ENCODE measurements around the gene NAT8L. TPM values are rescaled to one million over a fixed set of nuclear protein-coding genes. Genes with fewer than 3 reads are reported as not detected.
A peak's percentile ranks its signal among the peaks of the same experiment; 100 is the strongest.

NAT8L gene
- total RNA-seq, 1 donor from 2014 or later = 1.1 TPM

DNA sequence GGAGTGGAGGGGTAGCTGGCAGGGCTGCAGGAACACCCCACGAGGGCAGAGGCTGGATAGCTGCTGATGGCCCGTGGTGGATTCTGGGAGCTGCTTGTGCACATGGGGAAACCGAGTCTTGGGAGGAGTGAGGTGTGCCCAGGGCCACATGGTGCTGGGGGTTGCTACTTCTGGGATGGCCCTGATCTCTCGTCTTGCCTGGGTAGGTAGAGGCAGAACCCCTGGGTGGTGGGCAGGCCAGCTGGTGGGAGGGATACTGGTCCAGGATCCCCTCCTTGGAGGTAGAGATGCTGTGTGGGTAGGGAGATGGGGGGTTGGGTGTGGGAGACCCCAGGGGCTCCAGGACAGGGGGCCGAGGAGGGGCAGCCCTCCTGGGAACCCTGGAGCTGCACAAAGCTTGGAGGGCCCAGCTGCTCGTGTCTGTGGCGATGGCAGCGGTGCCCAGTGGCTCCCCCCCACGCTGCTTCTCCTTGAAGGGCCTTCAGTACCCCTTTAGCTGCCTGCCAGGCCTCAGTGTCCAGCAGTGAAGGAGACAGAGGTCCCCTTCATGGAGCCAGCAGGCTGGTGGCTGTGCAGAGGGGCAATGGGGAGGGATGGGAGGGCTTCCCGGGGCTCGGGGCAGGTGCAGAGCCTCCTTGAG is 3.2 kb downstream of the NAT8L start:
- intact Hi-C loops (cut with DNase I) = no loop called here
- DNase-seq (ENCODE audit: low spot score) = no peak

DNA sequence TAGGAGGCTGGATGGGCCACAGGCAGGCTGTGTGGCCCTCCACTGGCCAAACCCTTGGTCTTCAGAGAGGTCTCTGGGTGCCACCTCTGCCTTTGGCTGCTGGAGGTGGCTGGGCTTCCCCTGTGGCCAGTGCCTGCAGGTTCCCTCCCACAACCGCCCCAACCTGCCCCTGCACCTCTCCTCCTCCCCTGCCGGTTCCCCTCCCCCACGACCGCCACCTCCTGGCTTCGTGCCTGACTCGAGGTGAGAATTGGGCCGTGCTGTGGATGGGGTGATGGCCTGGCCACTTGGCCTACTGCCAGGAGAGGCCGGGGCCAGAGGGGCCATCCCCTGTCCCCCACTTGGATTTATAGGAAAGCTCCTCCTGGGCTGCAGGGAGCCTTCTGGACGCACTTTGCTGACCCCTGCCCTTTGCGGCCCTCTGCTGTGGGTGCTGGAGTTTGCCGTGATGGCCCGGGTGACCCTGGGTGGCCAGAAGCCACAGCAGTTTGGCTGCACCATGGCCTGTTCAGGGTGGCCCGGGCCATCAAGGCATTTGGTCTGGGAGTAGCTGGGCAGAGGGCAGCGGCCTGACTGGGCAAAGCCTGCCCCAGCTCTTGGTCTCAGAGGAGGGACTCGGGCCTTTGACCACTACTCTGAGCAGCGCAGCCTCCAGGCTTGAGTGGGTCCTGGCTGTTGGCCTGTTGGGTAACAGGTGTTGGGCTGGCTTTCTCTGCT is 3.8 kb downstream of the NAT8L start:
- intact Hi-C loops (cut with DNase I) = no loop called here
- no peak for DNase-seq (ENCODE audit: low spot score)

DNA sequence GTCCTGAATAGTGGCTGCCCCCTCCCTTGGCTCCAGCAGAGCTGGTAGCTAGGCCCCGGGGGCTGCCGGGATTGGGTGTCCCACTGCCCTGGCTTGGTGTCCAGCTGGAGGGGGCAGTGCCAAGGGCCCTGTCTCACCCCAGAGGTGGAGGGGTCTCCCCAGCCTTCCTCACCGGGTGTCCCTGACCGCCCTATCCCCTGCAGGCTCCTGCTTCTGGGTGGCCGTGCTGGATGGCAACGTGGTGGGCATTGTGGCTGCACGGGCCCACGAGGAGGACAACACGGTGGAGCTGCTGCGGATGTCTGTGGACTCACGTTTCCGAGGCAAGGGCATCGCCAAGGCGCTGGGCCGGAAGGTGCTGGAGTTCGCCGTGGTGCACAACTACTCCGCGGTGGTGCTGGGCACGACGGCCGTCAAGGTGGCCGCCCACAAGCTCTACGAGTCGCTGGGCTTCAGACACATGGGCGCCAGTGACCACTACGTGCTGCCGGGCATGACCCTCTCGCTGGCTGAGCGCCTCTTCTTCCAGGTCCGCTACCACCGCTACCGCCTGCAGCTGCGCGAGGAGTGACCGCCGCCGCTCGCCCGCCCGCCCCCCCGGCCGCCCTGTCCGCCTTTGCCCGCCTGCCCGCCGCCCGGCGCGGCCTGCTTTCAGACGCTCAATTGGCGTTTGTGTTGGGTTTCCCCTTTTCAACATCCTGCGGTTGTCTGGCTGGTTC is 4.6 kb downstream of the NAT8L start:
- intact Hi-C loops (cut with DNase I) = no loop called here
- DNase-seq (ENCODE audit: low spot score) = no peak

DNA sequence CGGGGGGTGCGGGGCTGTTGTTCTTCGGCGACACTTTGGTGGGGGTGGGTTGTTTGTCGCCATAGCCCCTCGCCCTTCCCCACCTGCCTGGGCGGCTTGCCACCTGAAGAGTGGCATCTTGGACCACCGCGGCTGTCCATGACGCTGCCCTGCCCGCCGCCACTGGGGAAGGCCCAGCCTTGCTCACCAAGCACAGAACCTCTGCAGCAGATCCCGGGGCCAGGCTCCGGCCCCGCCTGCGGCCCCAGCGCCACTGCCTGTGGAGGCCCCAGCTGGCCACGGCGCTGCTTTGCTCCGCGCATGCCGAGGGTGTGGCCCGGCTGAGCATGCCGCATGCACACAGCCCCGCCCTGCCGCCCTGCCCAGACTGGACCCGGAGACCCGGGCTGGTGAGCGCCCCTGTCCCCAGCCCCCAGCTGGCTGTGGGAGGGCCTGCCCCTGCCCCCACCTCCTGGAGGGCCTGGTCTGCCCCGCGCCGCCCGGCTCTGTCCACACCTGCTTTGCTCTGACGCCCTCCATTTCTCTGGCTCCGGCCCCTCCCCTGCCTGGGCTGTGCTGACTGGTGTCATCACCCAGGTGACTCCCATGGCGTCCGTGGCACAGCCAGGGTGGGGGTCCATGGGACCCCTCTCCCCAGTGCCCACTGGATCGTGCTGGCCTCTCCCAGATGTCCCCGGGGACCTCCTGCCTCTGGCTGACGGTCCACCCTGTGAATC is 5.3 kb downstream of the NAT8L start:
- intact Hi-C loops (cut with DNase I) = no loop called here
- DNase-seq (ENCODE audit: low spot score) = no peak

DNA sequence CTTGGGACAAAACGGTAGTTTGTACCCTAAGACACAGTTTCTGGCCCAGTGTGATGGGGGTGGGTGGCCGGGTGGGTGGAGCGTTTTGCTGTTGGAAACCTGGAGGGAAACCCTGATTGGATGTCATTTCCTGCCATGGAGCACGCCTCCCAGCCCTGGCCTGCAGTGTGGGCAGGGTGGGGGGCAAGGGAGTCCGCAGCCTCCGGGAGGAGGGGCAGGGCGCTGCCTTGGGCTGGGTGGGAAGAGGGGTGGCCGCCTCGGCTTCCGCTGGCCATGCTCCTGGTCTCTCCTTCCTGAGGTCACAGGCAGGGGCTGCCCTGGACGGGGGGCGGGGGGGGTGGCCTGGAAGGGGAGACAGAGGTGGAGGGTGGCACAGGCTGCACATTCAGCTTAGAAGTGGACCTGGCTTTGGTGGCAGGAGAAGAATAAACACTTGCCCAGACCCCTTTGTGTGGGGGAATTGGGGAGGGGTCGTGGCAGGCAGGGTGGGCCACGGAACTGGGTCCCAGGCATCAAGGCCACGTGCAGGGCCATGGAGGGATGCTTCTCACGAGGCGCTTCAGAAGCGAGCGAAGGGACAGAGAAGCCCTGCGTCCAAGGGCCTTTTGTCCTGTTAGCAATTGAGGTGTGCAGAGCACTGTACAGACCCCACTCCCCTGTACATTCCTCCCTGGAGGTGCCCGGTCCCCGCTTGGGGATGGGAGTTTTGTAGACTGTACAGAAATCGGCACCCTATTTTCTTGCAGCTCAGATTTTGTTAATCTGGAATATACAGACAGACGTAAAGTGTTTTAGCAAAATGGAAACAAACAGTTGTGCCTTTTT is 6.2 kb downstream of the NAT8L start:
- intact Hi-C loops (cut with DNase I) = no loop called here
- DNase-seq (ENCODE audit: low spot score) = peak; percentile 70

DNA sequence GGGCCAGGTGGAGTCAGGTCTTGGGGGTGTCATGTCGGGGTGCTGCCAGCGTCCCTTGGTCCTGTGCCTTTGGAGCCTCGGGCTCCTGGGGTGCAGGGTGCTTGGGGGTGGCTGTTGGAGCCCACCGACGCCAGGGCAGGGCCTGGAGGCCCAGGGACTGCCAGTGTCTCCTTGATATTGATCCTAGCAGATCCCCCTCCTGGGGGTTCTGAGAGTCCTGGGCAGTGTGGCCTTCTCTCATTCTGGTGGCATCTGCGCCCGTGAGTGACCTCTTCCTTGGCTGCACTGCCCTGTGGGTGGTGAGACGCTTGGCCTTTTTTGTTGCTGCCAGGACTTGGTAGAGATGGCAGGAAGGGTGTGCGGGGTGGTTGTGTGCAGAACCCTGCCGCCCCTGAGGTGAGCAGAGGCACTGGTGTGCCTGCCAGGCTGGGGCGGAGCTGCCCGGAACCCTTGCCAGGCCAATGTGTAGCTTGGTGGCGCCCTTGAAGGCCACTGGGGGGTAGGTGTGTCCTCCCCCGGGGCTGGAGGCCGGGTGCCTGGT is 7.0 kb downstream of the NAT8L start:
- intact Hi-C loops (cut with DNase I) = no loop called here
- DNase-seq (ENCODE audit: low spot score) = peak; percentile 54

DNA sequence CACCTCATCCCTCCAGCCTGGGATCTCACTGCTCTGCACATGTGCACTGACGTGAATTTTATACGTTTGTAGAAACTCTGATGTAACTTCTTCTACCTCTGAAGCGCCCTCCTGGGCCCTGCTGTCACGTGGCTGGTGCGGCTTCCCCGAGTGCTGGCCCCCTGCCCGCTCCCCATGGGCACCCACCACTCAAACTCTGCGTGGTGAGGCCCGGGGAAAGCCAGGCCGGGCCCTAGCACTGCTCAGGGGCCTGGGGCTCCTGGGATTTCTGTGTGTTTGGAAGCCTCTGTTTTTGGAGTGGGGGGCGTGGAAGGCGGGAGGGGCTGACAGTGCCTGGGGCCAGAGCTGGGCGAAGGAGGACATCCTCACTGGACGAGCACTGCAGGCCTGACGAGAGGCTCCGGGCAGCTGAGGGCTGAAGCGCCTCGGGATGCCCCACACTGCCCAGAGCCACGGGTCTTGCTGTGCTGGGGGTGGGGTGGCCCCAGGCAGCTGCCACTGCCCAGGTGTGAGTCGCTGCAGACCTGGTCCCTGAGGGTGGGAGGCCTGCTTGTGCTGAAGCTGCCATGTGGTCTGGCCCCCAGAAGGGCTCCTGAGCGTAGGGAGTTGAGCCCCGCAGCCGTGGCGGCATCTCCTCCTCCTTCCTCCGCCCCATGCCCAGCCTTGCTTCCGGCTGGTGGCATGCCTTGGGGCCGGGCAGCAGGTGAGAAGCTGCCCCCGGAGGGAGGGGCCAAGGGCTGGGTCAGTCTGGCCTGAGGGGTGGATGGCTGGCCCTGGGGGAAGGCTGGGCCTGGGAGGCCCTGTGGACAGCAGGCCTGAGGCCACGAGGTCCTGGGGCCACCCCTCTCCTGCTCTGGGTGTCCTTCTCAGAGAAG is 7.7 kb downstream of the NAT8L start:
- intact Hi-C loops (cut with DNase I) = no loop called here
- peak; percentile 72 for DNase-seq (ENCODE audit: low spot score)

DNA sequence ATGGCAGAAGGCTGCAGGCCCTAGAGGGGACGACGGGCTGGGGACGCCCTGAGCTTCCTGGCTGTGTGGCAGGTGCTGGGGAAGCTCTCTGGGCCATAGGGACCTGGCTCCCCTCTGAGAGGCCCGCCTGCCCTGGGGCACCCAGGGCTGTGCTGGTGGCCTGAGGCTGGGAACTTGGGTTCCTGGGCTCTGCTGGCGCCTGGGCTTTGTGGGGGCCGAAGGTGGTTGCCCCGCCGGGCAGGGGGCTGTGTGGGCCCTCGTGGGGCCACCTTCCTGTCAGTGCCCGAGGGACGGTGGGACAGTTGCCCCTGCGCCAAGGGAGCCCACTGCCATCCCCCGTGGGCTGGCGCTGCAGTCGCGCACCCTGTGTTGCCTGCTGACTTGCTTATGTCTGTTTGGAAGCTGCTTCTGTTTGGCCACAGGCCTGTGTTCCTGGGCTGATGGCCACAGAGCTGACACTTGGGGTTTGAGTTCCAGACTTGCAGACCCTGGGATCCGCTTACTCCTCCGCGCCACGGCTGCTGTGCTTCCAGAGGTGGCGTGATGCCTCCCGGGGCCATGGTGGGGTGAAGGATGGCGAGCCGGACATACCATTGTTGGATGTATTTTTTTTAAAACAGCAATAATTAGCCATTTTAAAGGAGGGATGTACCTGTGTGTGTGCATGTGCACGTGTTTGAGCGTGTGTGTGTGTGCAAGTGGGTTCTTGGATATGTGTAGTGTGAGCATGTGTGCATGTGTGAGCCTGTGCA is 8.5 kb downstream of the NAT8L start:
- peak; percentile 27 for DNase-seq (ENCODE audit: low spot score)
- intact Hi-C loops (cut with DNase I) = no loop called here

DNA sequence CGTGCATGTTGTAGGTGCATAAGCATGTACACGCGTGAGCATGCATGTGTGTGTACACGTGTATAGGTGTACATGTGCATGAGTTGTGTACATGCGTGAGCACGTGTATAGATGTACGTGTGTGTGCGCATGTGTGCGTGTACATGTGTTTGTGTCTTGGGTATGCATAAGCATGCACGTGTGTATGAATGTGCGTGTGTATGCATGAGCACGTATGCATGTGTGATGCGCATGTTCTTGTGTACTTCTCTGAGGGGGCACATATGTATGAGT is 9.0 kb downstream of the NAT8L start:
- intact Hi-C loops (cut with DNase I) = no loop called here
- DNase-seq (ENCODE audit: low spot score) = peak; percentile 47

DNA sequence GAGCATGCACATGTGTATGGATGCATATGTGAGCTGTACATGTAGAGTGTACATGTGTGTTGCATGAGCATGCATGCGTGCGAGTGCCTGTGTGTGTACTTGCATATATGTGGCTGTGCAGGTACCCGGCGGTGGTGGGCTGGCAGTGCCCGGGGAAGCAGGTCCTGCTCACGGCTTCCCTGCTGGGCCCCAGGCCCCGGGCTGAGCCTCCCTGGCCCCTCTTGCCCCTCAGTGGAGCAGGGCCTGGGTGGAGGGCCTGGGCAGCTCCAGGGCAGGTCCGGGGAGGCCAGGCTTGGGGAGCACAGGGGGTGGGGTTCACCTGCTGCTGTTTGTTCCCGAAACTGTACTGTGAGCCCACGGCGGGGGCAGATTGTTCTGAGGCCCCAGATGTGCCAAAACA is 9.4 kb downstream of the NAT8L start:
- peak; percentile 38 for DNase-seq (ENCODE audit: low spot score)

DNA sequence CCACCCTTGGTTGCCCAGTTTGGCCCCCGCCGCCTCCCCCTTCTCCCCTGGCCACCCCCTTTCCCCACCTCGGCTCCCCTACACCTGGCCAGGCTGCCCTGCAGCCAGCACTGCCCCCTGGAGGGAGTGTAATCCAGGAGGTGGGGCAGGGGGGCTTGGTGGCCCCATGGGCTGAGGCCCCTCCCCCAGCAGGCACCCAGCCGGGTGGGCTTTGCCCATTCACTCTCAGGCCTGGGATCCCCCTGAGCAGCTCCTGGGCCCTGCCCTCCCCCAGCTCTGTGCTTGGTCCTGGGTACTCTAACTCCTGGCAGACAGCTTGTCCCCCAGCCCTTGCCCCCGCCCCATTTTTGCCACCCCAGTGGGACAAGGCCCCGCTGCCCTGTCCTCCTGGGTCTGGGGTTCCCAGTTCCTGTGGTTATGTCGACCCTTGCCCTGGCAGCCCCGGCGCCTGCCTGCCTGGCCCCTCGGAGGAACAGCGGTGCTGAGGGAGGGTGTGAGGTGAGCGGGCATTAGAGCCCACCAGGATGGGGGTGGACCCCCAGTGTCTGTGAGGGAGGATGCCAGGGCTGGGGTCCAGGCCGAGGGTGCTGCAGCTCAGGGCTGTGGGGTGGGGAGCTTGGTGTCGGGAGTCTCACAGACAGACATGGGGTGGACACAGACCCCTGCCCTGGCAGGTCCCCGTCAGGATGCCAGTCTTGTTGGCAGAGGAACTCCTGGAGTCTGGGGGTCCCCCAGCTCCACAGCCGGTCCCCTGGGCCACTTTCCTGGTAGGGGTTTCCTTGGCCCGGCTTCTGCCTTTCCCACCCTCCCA is 10.2 kb downstream of the NAT8L start:
- intact Hi-C loops (cut with DNase I) = no loop called here
- peak; percentile 72 for DNase-seq (ENCODE audit: low spot score)

More for the DNA sequence above, 9.4 kb downstream of the NAT8L start:
- intact Hi-C loops (cut with DNase I) = no loop called here

DNA sequence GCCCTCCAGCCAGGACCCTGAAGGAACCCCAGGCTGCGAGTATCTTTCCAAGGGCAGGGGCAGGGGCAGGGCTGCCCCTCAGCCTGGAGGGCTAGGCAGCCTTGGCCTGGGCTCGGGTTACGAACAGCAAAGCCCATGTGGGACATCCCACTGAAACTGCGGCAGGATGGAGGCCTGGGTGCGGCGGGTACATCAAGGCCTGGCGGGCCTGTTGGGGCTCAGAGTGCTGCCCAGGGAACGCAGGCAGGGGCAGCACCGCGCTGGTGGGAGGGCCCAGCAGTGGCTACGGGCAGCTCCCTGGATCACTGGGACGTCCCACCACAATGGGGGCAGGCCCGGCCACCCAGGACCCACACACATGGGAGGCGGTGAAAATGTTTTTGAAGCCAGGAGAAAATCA is 10.9 kb downstream of the NAT8L start:
- intact Hi-C loops (cut with DNase I) = no loop called here
- DNase-seq (ENCODE audit: low spot score) = peak; percentile 68

DNA sequence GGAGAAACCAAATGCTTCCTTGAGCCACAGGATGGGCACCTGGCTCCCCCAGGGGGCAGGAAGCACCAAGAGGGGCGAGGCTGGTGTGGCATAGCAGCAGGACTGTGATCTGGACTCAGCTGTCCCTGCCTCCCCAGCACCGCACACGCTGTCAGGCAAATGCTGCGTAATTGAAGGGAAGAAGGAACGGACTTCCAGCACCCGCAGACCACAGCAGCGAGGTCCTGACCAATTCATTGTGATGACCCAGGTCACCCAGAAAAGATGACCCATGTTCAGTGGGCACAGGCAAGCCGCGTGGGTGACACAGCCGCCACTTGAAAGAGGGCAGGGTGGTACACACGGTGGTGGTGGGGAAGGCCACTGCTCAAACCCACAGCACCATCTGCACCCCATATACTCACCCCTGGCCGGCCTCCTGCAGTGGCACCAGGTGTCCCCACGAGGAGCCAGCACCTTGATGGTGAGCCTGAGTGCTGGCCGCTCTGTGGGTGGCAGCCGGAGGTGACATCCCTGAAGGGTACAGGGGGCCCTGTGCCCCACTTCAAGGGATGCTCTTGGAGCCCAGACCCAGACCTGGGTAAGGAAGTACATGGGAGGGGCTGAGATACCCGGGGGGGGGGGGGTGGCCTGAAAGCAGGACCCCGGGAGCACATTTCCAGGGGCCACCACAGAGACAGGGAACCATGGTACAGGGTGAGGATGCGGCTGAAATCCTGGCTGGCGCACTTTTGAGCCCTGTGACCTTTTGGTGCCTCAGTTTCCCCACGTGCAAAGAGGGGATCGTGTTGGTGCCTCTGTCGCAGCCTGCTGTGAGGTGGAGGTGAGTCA is 11.5 kb downstream of the NAT8L start:
- intact Hi-C loops (cut with DNase I) = no loop called here
- peak; percentile 54 for DNase-seq (ENCODE audit: low spot score)

DNA sequence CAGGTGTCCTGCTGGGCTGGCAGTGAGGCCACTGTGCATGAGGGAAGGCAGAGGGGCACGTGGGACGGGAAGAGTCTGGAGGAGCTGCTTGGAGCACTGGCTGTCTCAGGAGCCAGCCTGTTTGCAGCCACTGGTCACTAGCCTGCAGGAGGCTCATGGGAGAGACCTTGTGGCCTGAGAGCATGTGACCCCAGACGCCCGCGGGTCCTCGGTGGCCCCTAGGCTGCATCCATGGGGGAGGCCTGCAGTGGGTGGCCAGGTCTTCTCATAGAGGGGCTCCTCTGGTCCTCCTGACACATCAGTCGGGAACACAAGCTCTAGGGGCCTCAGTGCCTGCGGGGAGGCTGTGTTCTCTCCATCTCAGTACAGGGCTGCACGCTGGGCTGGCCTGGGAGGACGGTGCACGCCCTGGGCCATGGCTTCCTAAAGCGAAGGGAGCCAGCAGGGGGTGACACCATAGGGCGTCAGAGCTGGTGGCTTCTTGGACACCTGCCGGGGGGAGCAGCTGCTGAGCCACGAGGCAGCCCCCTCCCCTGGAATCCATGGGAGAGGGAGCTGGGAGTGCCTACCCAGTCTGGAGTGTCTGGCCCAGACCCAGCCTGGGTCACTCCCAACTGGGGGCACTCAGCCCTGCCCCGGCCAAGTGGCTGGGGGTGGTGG is 12.3 kb downstream of the NAT8L start:
- peak; percentile 54 for DNase-seq (ENCODE audit: low spot score)
- intact Hi-C loops (cut with DNase I) = no loop called here

All from cardiac septum (tissue), 1 donor.